HCT116 (cell line): Measurements from ENCODE around the gene SMARCAL1.

Experiments
- CBX3 ChIP-seq: IDR thresholded peaks from 2 replicates; pipeline ENCODE4 v1.6.1; 2012; ENCODE audit warnings: low read depth
- EGR1 ChIP-seq: IDR thresholded peaks from 2 replicates; pipeline ENCODE4 v1.6.1; 2012; ENCODE audit warnings: low read depth
- EZH2 ChIP-seq: fragments of 200-600 bp; sonication (generic); IDR thresholded peaks from 2 replicates; pipeline ENCODE4 v1.6.1; 2017; ENCODE audit warnings: antibody characterized with exemption, mixed run types
- POLR2A ChIP-seq: IDR thresholded peaks from 2 replicates; pipeline ENCODE4 v1.7.0; 2011; ENCODE audit warnings: borderline replicate concordance; ENCODE audit not compliant: insufficient read depth, insufficient read length; ENCODE audit errors: extremely low read depth
- POLR2AphosphoS5 ChIP-seq: IDR thresholded peaks from 2 replicates; pipeline ENCODE4 v1.6.1; 2011; ENCODE audit warnings: mild to moderate bottlenecking, low read depth, low read length, moderate library complexity
- YY1 ChIP-seq: IDR thresholded peaks from 2 replicates; pipeline ENCODE4 v1.6.1; 2011; ENCODE audit warnings: low read length, low read depth, moderate library complexity, mild to moderate bottlenecking; ENCODE audit not compliant: insufficient replicate concordance; ENCODE audit errors: extremely low read depth
- ZFX ChIP-seq: fragments of 450-650 bp; IDR thresholded peaks from 2 replicates; pipeline ENCODE4 v1.6.1; 2017
- TF ChIP-seq, protein P1 (sequence below), 3 experiments: fragments of 200-600 bp in 1 of 3; sonication (generic) in 1 of 3; IDR thresholded peaks in 2 of 3; conservative IDR thresholded peaks in 1 of 3; 2 replicates each; pipeline ENCODE4 v1.5.1; 2012 to 2017; ENCODE audit warnings: low read depth in 2 of 3, low read length in 2 of 3, antibody characterized with exemption in 1 of 3, borderline replicate concordance in 1 of 3, control low read depth in 1 of 3, mild to moderate bottlenecking in 1 of 3, mixed read lengths in 1 of 3, mixed run types in 1 of 3, moderate library complexity in 1 of 3; ENCODE audit not compliant: insufficient read depth in 1 of 3

DNA sequence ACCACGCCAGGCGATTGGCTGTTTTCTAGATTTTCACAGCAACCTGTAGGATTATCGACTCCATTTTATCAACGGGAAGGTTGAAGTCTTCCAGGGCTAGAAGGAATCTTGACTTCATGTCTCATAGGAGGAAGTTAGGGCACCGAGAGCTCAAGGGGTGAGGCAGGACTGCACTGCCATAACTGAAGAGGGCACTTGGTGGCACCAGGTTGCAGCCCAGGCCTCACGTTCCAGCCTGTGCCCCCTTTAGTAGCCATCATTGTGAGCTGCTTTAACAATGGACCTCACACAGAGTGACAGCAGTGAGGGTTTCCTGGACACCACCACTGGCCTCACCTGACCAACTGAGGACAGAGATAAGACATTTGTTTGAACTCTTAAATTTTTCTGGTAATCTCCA, 63.5 kb downstream of the SMARCAL1 start:
- TF ChIP-seq EZH2 (no peak), ZFX (no peak), POLR2A (no peak), POLR2AphosphoS5 (no peak), EGR1 (no peak), YY1 (no peak), CBX3 (no peak)
- TF ChIP-seq, protein P1, sequence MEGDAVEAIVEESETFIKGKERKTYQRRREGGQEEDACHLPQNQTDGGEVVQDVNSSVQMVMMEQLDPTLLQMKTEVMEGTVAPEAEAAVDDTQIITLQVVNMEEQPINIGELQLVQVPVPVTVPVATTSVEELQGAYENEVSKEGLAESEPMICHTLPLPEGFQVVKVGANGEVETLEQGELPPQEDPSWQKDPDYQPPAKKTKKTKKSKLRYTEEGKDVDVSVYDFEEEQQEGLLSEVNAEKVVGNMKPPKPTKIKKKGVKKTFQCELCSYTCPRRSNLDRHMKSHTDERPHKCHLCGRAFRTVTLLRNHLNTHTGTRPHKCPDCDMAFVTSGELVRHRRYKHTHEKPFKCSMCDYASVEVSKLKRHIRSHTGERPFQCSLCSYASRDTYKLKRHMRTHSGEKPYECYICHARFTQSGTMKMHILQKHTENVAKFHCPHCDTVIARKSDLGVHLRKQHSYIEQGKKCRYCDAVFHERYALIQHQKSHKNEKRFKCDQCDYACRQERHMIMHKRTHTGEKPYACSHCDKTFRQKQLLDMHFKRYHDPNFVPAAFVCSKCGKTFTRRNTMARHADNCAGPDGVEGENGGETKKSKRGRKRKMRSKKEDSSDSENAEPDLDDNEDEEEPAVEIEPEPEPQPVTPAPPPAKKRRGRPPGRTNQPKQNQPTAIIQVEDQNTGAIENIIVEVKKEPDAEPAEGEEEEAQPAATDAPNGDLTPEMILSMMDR (IDR thresholded peaks at IDR 0.05 in 2 of 3, conservative IDR thresholded peaks at IDR 0.05 in 1 of 3; ENCODE audit: borderline replicate concordance in 1 of 3, insufficient read depth in 1 of 3, low read depth in 2 of 3, low read length in 2 of 3): no peak
